ENCODE results near the gene CELSR3.

CELSR3 gene

DNA sequence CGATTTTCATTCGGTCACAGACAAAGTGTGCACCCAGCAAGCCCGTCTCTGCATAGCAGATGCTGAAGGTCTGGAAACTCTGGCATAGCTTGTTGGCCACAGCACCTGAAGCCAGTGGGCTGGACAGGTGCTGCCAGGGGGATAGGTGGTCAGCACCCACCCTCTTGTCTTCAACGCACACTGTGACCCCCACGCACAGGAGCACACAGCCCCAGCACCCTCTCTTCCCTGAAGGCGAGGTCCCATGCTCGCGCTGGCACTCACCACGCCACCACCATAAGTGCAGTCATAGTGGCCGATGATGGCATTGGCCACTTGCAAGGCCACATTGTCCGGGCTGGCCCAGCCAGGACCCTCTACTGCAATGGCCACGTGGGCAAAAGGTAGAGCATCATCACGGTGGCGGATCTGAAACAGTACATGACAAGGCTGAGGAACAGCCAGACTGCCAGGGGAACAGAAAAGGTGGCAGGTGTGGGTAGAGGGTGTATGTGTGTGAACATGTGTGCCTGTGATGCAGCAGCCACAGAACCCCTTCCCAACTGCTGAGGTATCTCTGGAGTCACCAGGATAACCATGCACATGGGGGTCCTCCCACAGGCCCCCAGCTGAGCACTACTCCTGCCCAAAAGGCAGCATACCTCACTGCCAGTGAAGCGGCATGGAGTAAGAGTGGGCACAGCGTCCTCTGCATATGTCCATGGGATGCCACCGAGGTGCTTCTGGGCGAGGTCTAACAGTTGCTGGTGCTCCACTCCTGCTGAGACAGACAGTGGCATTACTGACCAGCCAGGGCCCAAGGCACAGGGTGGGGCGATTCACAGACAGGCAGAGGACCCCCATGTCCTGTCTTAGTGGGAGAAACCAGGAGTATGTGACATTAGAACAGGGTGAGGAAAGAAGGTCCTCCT, 61.7 kb downstream of the CELSR3 start:
- ChIA-PET POLR2A (no interaction called here), CTCF (interaction anchor here (1.2 to 1.8 kb wide), 2 partner anchors 10 to 43 kb away, joined by 4 to 11 read pairs; no protein-coding TSS in a partner anchor)
- no peak for DNase-seq (ENCODE audit: low read depth, low spot score)
- H3K4me3 ChIP-seq (ENCODE audit: low read depth, low read length), result no peak overlapping the region
- TF ChIP-seq, protein P1, sequence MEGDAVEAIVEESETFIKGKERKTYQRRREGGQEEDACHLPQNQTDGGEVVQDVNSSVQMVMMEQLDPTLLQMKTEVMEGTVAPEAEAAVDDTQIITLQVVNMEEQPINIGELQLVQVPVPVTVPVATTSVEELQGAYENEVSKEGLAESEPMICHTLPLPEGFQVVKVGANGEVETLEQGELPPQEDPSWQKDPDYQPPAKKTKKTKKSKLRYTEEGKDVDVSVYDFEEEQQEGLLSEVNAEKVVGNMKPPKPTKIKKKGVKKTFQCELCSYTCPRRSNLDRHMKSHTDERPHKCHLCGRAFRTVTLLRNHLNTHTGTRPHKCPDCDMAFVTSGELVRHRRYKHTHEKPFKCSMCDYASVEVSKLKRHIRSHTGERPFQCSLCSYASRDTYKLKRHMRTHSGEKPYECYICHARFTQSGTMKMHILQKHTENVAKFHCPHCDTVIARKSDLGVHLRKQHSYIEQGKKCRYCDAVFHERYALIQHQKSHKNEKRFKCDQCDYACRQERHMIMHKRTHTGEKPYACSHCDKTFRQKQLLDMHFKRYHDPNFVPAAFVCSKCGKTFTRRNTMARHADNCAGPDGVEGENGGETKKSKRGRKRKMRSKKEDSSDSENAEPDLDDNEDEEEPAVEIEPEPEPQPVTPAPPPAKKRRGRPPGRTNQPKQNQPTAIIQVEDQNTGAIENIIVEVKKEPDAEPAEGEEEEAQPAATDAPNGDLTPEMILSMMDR (IDR thresholded peaks at IDR 0.05; ENCODE audit: insufficient read depth, low read length, missing control alignments), result no peak

- TF ChIP-seq, protein P1 (IDR thresholded peaks at IDR 0.05; ENCODE audit: insufficient read depth, low read length, missing control alignments), result no peak
- POLR2A ChIA-PET, result interaction anchor here (1.2 to 1.7 kb wide), 2 partner anchors 9 to 35 kb away, joined by 3 to 7 read pairs; partner anchors contain the start of gene SLC26A6
- CTCF ChIA-PET, result interaction anchor here (0.8 to 3.1 kb wide), 3 partner anchors 8 to 50 kb away, joined by 3 to 25 read pairs (median 4); partner anchors contain the start of gene PFKFB4
- peak overlapping the region; percentile 23; the same call in 1 of the 2 replicates for H3K4me3 ChIP-seq (ENCODE audit: low read depth, low read length)
- DNase-seq (ENCODE audit: low read depth, low spot score), result no peak
Measured at GRCh38 chr3:48599509-48600285, 63.0 kb downstream of the CELSR3 start.

- ChIA-PET CTCF (interaction anchor here (0.6 to 3.1 kb wide), 5 partner anchors 9 to 141 kb away, joined by 3 to 25 read pairs (median 4); partner anchors contain the start of genes PFKFB4 and TMEM89), POLR2A (interaction anchor here (1.2 to 1.7 kb wide), 3 partner anchors 9 to 36 kb away, joined by 3 to 7 read pairs (median 4); partner anchors contain the start of gene SLC26A6)
- TF ChIP-seq, protein P1 (IDR thresholded peaks at IDR 0.05; ENCODE audit: insufficient read depth, low read length, missing control alignments), result no peak
- no peak for DNase-seq (ENCODE audit: low read depth, low spot score)
- peak overlapping the region; percentile 23 for H3K4me3 ChIP-seq (ENCODE audit: low read depth, low read length)
Measured at GRCh38 chr3:48599077-48599501, 63.6 kb downstream of the CELSR3 start.

GRCh38 chr3:48598323-48599076, 64.2 kb downstream of the CELSR3 start:
- POLR2A ChIA-PET, result interaction anchor here (0.7 to 1.7 kb wide), 6 partner anchors 10 to 64 kb away, joined by 3 to 7 read pairs (median 4); partner anchors contain the start of genes CELSR3, SLC26A6 and UCN2
- DNase-seq (ENCODE audit: low read depth, low spot score), result peak; percentile 82
- peak overlapping the region; percentile 23 for H3K4me3 ChIP-seq (ENCODE audit: low read depth, low read length)
- CTCF ChIA-PET, result interaction anchor here (0.6 to 3.1 kb wide), 7 partner anchors 10 to 141 kb away, joined by 3 to 25 read pairs (median 4); partner anchors contain the start of genes PFKFB4, SLC26A6, TMEM89 and UQCRC1
- TF ChIP-seq, protein P1 (IDR thresholded peaks at IDR 0.05; ENCODE audit: insufficient read depth, low read length, missing control alignments), result no peak

GRCh38 chr3:48597408-48597800, 65.3 kb downstream of the CELSR3 start:
- POLR2A ChIA-PET, result no interaction called here
- TF ChIP-seq, protein P1 (IDR thresholded peaks at IDR 0.05; ENCODE audit: insufficient read depth, low read length, missing control alignments), result no peak
- DNase-seq (ENCODE audit: low read depth, low spot score), result no peak
- no peak overlapping the region for H3K4me3 ChIP-seq (ENCODE audit: low read depth, low read length)
- CTCF ChIA-PET, result interaction anchor here (0.9 to 3.1 kb wide), 4 partner anchors 9 to 38 kb away, joined by 5 to 25 read pairs (median 6); partner anchors contain the start of genes PFKFB4, SLC26A6 and UQCRC1

All from AG04449 (cell line).